Type B pancreatic cell (in vitro differentiated cells): ENCODE measurements around the gene NDST4. TPM values are rescaled to one million over a fixed set of nuclear protein-coding genes. Genes with fewer than 3 reads are reported as not detected.

ENCODE experiments used
- DNase-seq: peaks from one replicate; pipeline ENCODE4 v3.0.0; 2021; ENCODE audit warnings: mixed read lengths; ENCODE audit not compliant: unreplicated experiment; ENCODE audit errors: extremely low spot score
- H3K27ac Mint-ChIP-seq: 2 replicates; pipeline ENCODE4 v1.8.0; 2021; ENCODE audit warnings: mild to moderate bottlenecking, mixed read lengths
- H3K27me3 Mint-ChIP-seq: 2 replicates; pipeline ENCODE4 v1.8.0; 2021; ENCODE audit warnings: mixed read lengths
- H3K36me3 Mint-ChIP-seq: 2 replicates; pipeline ENCODE4 v1.8.0; 2021; ENCODE audit warnings: mixed read lengths
- H3K4me1 Mint-ChIP-seq: one replicate; pipeline ENCODE4 v1.8.0; 2021; ENCODE audit warnings: mixed read lengths; ENCODE audit not compliant: unreplicated experiment
- H3K4me3 Mint-ChIP-seq: 2 replicates; pipeline ENCODE4 v1.8.0; 2021; ENCODE audit warnings: mild to moderate bottlenecking, mixed read lengths
- H3K9me3 Mint-ChIP-seq: 2 replicates; pipeline ENCODE4 v1.8.0; 2021; ENCODE audit warnings: mixed read lengths
- total RNA-seq: library from RNA; stranded (reverse); gene quantifications from 2 replicates; pipeline ENCODE4 v1.2.1, GENCODE V29; 2021; ENCODE audit warnings: low replicate concordance
- TF ChIP-seq, protein P1 (sequence below): fragments of 200-600 bp; sonication (generic); conservative IDR thresholded peaks from 2 replicates; pipeline ENCODE4 v1.5.0; 2021; ENCODE audit warnings: antibody characterized with exemption, mild to moderate bottlenecking

Gene NDST4
- total RNA-seq, 1 donor from 2014 or later: 9.9 TPM

DNA sequence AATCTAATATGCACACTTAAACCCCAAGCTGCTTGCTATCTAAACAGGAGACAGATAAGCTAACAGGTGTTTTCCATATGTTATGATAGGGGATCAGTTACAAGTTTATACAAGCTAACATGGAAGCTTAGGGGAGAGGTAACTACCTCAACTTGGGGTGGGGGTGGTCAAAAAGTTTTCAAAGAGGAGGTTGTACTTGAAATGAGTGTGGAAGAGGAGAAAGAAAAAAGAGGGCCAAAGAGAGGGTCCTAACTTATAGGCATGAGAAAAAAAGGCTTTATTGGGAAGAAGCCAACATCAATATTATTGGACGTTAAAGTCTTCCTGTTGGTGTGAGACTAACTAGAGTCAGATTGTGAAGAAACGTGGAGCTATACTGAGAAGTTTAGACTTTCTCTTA, 205.9 kb downstream of the NDST4 start:
- no peak for DNase-seq
- H3K27me3 Mint-ChIP-seq: no peaks in the 10 kb centered on the region
- no peaks in the 10 kb centered on the region for H3K9me3 Mint-ChIP-seq

DNA sequence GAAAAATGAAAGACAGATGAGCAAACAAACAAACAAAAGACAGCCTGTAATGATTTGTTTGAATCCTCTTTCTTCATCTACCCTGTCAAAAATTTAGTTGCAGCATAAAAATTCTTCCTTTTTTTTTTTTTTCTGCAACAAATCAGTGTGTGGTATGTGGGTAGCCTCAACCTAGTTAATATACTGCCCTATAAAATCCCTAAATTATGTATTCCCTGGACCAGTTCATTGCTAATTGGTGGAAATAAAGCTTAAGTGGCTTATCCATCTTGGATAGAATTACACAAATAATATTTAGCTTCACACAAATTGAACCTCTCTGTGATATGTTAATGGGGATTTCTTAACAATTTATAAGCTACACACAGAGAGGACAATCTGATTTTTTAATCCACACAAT, 208.4 kb downstream of the NDST4 start:
- H3K9me3 Mint-ChIP-seq: no peaks in the 10 kb centered on the region

More for the DNA sequence above, 205.9 kb downstream of the NDST4 start:
- TF ChIP-seq, protein P1, sequence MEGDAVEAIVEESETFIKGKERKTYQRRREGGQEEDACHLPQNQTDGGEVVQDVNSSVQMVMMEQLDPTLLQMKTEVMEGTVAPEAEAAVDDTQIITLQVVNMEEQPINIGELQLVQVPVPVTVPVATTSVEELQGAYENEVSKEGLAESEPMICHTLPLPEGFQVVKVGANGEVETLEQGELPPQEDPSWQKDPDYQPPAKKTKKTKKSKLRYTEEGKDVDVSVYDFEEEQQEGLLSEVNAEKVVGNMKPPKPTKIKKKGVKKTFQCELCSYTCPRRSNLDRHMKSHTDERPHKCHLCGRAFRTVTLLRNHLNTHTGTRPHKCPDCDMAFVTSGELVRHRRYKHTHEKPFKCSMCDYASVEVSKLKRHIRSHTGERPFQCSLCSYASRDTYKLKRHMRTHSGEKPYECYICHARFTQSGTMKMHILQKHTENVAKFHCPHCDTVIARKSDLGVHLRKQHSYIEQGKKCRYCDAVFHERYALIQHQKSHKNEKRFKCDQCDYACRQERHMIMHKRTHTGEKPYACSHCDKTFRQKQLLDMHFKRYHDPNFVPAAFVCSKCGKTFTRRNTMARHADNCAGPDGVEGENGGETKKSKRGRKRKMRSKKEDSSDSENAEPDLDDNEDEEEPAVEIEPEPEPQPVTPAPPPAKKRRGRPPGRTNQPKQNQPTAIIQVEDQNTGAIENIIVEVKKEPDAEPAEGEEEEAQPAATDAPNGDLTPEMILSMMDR: no peak
- no peak overlapping the region for H3K4me3 Mint-ChIP-seq
- H3K36me3 Mint-ChIP-seq: no peaks in the 10 kb centered on the region
- no peak overlapping the region for H3K27ac Mint-ChIP-seq
- H3K4me1 Mint-ChIP-seq: peaks cover 11% of the 10 kb centered on the region

DNA sequence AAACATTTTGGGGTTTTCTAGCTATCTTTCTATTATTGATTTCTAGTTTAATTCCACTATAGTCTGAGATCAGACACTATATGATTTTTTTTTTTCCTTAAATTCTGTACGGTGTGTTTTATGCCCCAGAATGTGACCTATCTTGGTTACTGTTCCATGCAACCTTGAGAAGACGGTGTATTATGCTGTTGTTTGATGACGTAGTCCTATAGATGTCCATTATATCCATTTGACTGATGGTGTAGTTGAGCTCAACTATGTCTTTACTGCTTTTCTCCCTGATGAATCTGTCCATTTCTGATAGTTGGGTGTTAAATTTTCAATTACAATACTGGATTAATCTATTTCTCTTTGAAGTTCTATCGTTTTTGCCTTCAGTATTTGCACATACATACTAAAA, 212.5 kb downstream of the NDST4 start:
- Mint-ChIP-seq H3K9me3 (no peaks in the 10 kb centered on the region), H3K4me1 (peaks cover 4% of the 10 kb centered on the region), H3K4me3 (no peak overlapping the region), H3K36me3 (no peaks in the 10 kb centered on the region), H3K27ac (no peak overlapping the region), H3K27me3 (no peaks in the 10 kb centered on the region)
- TF ChIP-seq, protein P1: no peak
- no peak for DNase-seq

More for the DNA sequence above, 208.4 kb downstream of the NDST4 start:
- no peaks in the 10 kb centered on the region for H3K36me3 Mint-ChIP-seq
- DNase-seq: no peak
- no peak overlapping the region for H3K27ac Mint-ChIP-seq
- H3K4me1 Mint-ChIP-seq: peaks cover 11% of the 10 kb centered on the region
- TF ChIP-seq, protein P1: no peak
- H3K27me3 Mint-ChIP-seq: no peaks in the 10 kb centered on the region
- no peak overlapping the region for H3K4me3 Mint-ChIP-seq

DNA sequence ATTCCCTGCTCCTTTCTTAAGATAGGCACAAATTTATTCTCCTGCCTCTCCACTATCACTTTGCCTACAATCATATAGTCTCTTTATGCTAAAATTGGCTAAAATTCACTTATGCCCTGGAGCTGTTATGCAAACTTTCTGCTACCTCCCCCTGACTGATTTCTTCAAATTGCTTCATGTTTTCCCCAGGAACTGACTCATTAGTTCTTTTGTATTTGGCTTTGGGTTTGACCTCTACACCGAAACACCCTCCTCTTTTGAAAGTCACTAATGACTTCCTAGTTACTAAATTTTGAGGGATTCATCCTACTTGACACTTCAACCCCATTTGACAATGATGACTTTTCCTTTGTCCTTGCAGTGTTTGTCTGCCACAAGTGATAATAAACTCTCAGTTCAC, 222.6 kb downstream of the NDST4 start:
- Mint-ChIP-seq H3K9me3 (no peaks in the 10 kb centered on the region), H3K27me3 (no peaks in the 10 kb centered on the region), H3K36me3 (no peaks in the 10 kb centered on the region), H3K4me3 (no peak overlapping the region), H3K4me1 (peaks cover 10% of the 10 kb centered on the region), H3K27ac (no peak overlapping the region)
- DNase-seq: no peak
- TF ChIP-seq, protein P1: no peak

DNA sequence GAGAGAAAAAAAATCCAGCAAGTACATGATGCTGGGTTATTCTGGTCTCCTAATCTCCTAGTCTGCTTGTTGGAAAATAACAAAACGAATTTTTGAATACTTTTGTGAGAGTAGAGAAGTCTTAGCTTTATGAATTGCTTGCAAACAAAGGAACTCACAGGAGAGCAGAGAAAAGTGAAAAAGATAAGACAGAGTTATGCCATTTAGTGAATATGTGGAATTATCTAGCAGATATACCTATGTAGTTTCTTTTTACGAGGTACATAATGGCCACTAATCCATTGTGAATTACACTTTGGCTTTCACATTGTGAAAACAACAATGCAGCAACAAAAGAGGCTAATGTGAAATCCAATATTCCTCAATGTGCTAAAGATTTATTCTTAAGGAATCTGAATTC, 226.7 kb downstream of the NDST4 start:
- H3K27me3 Mint-ChIP-seq: no peaks in the 10 kb centered on the region
- no peak overlapping the region for H3K4me3 Mint-ChIP-seq

More for the DNA sequence above, 226.7 kb downstream of the NDST4 start:
- TF ChIP-seq, protein P1: no peak
- no peaks in the 10 kb centered on the region for H3K9me3 Mint-ChIP-seq
- no peak for DNase-seq
- H3K36me3 Mint-ChIP-seq: no peaks in the 10 kb centered on the region
- no peak overlapping the region for H3K27ac Mint-ChIP-seq
- peaks cover 10% of the 10 kb centered on the region for H3K4me1 Mint-ChIP-seq
